ENCODE measurements around the gene GRK1. TPM values are rescaled to one million over a fixed set of nuclear protein-coding genes. Genes with fewer than 3 reads are reported as not detected.

Gene GRK1
- total and polyA plus RNA-seq, 2 of the 8 experiments (the other 6 are each of a cell fraction or from before 2014, with no cell fraction given), result 0.12 TPM; not detected in 1

DNA sequence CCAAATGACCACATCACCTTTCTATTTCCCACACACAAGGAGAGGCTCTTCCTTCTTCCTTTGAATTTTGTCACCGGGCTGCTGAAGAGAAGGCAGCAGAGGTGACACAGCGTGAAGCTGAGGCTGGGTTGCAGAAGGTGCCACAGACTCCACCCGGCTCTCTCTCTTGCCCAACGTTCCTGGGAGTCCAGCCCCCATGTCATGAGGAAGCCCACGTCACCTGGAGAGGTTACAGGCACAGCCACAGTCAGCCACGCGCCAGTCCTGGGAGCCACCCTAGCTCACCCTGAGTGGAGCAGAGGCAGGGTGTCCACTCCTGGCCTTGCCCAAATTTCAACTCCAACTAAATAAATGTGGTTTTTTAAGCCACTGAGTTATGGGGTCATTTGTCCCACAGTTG, 87.2 kb downstream of the GRK1 start:
- H3K4me3 ChIP-seq (ENCODE audit: extremely low read depth in 1 of 4, insufficient read depth in 2 of 4, low read depth in 3 of 4, low read length in 4 of 4), result no peak overlapping the region
- ChIA-PET CTCF (ENCODE audit: partially characterized antibody) (interaction anchor here (0.7 to 1.0 kb wide), 3 partner anchors 13 to 22 kb away, joined by 3 read pairs; no protein-coding TSS in a partner anchor), POLR2A (ENCODE audit: partially characterized antibody) (no interaction called here)
- H3K4ac ChIP-seq (replicated peaks; ENCODE audit: insufficient read length, low read depth, low read length), result no peak overlapping the region
- no peak for FAIRE-seq
- H4K8ac ChIP-seq (ENCODE audit: extremely low read depth, insufficient read depth, low read length), result no peak overlapping the region
- no peak overlapping the region for H4K5ac ChIP-seq (ENCODE audit: insufficient read length, low read depth, low read length)
- H3K23me2 ChIP-seq (ENCODE audit: low read depth, low read length), result peaks cover 10% of the 10 kb centered on the region; the same call in 1 of the 2 replicates
- H2BK120ac ChIP-seq (replicated peaks; ENCODE audit: low read depth, low read length), result no peak overlapping the region
- no peak overlapping the region for H2AK5ac ChIP-seq (ENCODE audit: low read depth, low read length)
- peaks cover 9 to 10% of the 10 kb centered on the region in 2 experiments; a peak in 3 of 4 replicates for H3K9me3 ChIP-seq (ENCODE audit: insufficient read depth in 2 of 2, low read depth in 1 of 2, low read length in 1 of 2)
- no peak overlapping the region for H2AFZ ChIP-seq (ENCODE audit: low read length)
- H3K27ac ChIP-seq (ENCODE audit: low read depth, low read length), result no peak overlapping the region
- peaks cover 0 to 15% (median 5%) of the 10 kb centered on the region in 4 experiments; a peak in 4 of 7 replicates for H3K27me3 ChIP-seq (replicated peaks in 1 of 4; ENCODE audit: control insufficient read depth in 3 of 4, extremely low read depth in 1 of 4, insufficient read depth in 3 of 4, low read length in 3 of 4)
- no peak overlapping the region for H3K23ac ChIP-seq (ENCODE audit: insufficient read length)
- H3K4me2 ChIP-seq (ENCODE audit: insufficient read depth in 1 of 2, low read depth in 2 of 2, low read length in 2 of 2), result no peak overlapping the region
- no peak for DNase-seq (ENCODE audit: low read depth in 1 of 2, low spot score in 2 of 2)
- 88% methylated on average over 7 of the region's 7 CpGs; no CpG with 5 or more reads in 1 of the 2 experiments for WGBS, 2 experiments (ENCODE audit: extremely low coverage in 1 of 2, insufficient coverage in 1 of 2, insufficient read length in 1 of 2, insufficient replicate concordance in 2 of 2, low coverage in 1 of 2, low lambda C conversion rate in 2 of 2, missing lambda C conversion rate in 1 of 2)
- peaks cover 0 to 4% of the 10 kb centered on the region in 2 experiments; a peak in 1 of 4 replicates for H3K79me2 ChIP-seq (ENCODE audit: control insufficient read depth in 1 of 2, insufficient read depth in 2 of 2, low read length in 2 of 2)
- peaks cover 0 to 13% of the 10 kb centered on the region in 2 experiments for H4K20me1 ChIP-seq (replicated peaks in 1 of 2; ENCODE audit: control insufficient read depth in 1 of 2, insufficient read depth in 2 of 2, low read length in 2 of 2)
- H3K14ac ChIP-seq (ENCODE audit: insufficient read length), result no peak overlapping the region
- no peaks in the 10 kb centered on the region; the same call in 1 of the 2 replicates for H3K79me1 ChIP-seq (ENCODE audit: low read depth, low read length)
- no peak overlapping the region for H4K91ac ChIP-seq (replicated peaks; ENCODE audit: insufficient read length, low read length)
- H3K9ac ChIP-seq (replicated peaks in 1 of 4; ENCODE audit: extremely low read depth in 1 of 4, low read depth in 3 of 4, low read length in 3 of 4), result no peak overlapping the region
- H3K36me3 ChIP-seq (ENCODE audit: control insufficient read depth in 2 of 4, insufficient read depth in 4 of 4, low read length in 3 of 4), result no peaks in the 10 kb centered on the region; a peak in 1 of 8 replicates
- H2BK5ac ChIP-seq (ENCODE audit: low read depth, low read length), result no peak overlapping the region
- no peak overlapping the region for H2BK12ac ChIP-seq (ENCODE audit: low read depth, low read length)
- no peak overlapping the region for H3K18ac ChIP-seq (ENCODE audit: extremely low read depth, low read length)
- H2BK20ac ChIP-seq (ENCODE audit: low read length), result no peak overlapping the region; the same call in 1 of the 2 replicates
- no peak overlapping the region for H2BK15ac ChIP-seq (ENCODE audit: low read length)
- H3K56ac ChIP-seq (replicated peaks; ENCODE audit: insufficient read length, low read depth, low read length), result no peak overlapping the region
- peaks cover 3 to 10% (median 5%) of the 10 kb centered on the region in 4 experiments; a peak in 5 of 7 replicates for H3K4me1 ChIP-seq (replicated peaks in 1 of 4; ENCODE audit: control insufficient read depth in 3 of 4, insufficient read depth in 4 of 4, low read length in 3 of 4)
- no peak for TF ChIP-seq BRCA1 (IDR thresholded peaks at IDR 0.05; ENCODE audit: low read depth, low read length)
- TF ChIP-seq SIN3A (conservative IDR thresholded peaks at IDR 0.05 in 1 of 2, IDR thresholded peaks at IDR 0.05 in 1 of 2; ENCODE audit: low read depth in 1 of 2, low read length in 2 of 2), result no peak
- TF ChIP-seq RAD21 (IDR thresholded peaks at IDR 0.05 in 1 of 2, conservative IDR thresholded peaks at IDR 0.05 in 1 of 2; ENCODE audit: low read depth in 2 of 2, low read length in 2 of 2), result no peak
- TF ChIP-seq NANOG (IDR thresholded peaks at IDR 0.05; ENCODE audit: insufficient read depth, low read depth, low read length, poor library complexity, severe bottlenecking), result no peak
- TF ChIP-seq, protein P1, sequence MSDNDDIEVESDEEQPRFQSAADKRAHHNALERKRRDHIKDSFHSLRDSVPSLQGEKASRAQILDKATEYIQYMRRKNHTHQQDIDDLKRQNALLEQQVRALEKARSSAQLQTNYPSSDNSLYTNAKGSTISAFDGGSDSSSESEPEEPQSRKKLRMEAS (IDR thresholded peaks at IDR 0.05), result no peak
- no peak for TF ChIP-seq RNF2 (IDR thresholded peaks at IDR 0.05; ENCODE audit: borderline replicate concordance, low read depth, low read length, missing control alignments, poor library complexity, severe bottlenecking)
- TF ChIP-seq MAFK (IDR thresholded peaks at IDR 0.05; ENCODE audit: low read depth, low read length), result no peak
- TF ChIP-seq SP4 (IDR thresholded peaks at IDR 0.05; ENCODE audit: low read length), result no peak
- no peak for TF ChIP-seq TBP (IDR thresholded peaks at IDR 0.05; ENCODE audit: low read depth, low read length)
- no peak for TF ChIP-seq CTBP2 (IDR thresholded peaks at IDR 0.05; ENCODE audit: borderline replicate concordance, insufficient read depth, insufficient read length, low read length)
- TF ChIP-seq HDAC6 (IDR thresholded peaks at IDR 0.05; ENCODE audit: low read depth, low read length), result no peak
- no peak for TF ChIP-seq KDM4A (IDR thresholded peaks at IDR 0.05; ENCODE audit: low read depth, low read length, severe bottlenecking)
